HUDEP-2 (cell line): ENCODE measurements around the gene HTR3D.
A peak's percentile ranks its signal among the peaks of the same experiment; 100 is the strongest.
"Not testable (repeated sequence)": the region's sequence is repeated elsewhere in the genome, so short reads cannot be mapped to it uniquely, and the experiment has no call there.

Experiments used
- DNase-seq, 76 experiments: peaks; one replicate each; lab custom pipeline; 2025; ENCODE audit not compliant: unreplicated experiment in 76 of 76; lab: John Stamatoyannopoulos, UW

Gene HTR3D

GRCh38 chr3:184015381-184016019, 16.0 kb upstream of the HTR3D start:
- peak in 25 of 76 experiments; percentile 3 to 59 (median 24) for DNase-seq

GRCh38 chr3:184016169-184016570, 15.4 kb upstream of the HTR3D start:
- DNase-seq, result peak in 48 of 76 experiments; percentile 1 to 72 (median 26)

GRCh38 chr3:184016811-184017671, 14.5 kb upstream of the HTR3D start:
- peak in 59 of 76 experiments; percentile 8 to 81 (median 36) for DNase-seq

- peak; percentile 40 to 97 (median 90) for DNase-seq
Observed at GRCh38 chr3:184017672-184018423, 13.7 kb upstream of the HTR3D start, which contains the start of gene ABCC5. ABCC5 (minus strand) TSS chr3:184017884; CDS start chr3:184014392, 3,492 bp downstream.

DNA sequence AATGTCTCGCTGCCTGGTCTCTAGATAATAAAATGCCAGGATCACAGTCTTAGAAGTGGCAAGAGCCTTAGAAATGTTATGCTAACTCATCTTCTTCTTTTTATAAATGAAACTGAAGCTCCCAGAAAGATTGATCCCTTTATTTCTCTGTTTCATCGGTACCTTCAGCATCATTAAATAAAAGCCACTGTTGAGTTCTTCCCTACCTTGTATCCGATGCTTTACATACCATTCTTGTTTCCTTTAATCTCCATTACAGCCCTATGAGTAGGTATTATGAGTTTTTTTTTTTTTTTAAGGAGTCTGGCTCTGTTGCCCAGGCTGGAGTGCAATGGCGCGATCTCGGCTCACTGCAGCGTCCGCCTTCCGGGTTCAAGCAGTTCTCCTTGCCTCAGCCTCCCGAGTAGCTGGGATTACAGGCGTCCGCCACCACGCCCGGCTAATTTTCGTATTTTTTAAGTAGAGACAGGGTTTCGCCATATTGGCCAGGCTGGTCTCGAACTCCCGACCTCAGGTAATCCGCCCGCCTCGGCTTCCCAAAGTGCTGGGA, 13.0 kb upstream of the HTR3D start:
- no peak for DNase-seq

DNA sequence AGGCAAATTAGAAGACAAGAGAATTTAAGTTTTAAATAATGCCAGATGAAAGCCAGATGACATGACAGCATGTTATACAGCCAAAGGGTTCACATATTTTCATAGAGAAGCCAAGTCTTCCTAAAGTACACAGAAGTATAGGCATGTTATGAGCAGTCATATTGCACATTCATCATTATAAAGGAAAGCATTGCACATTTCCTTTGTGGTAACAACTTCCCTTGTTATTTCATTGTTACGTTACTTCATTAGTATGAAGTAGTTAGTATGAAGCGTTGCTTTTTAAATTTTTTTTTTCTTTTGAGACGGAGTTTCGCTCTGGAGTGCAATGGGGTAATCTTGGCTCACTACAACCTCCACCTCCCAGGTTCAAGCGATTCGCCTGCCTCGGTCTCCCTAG, 9.2 kb upstream of the HTR3D start:
- DNase-seq, result no peak

- not testable (repeated sequence) for DNase-seq
Observed at GRCh38 chr3:184025256-184025655, 6.3 kb upstream of the HTR3D start.

- DNase-seq, result not testable (repeated sequence)
Observed at GRCh38 chr3:184028275-184028890, 3.2 kb upstream of the HTR3D start.

- DNase-seq, result no peak
Observed at GRCh38 chr3:184029443-184029842, 2.1 kb upstream of the HTR3D start.

DNA sequence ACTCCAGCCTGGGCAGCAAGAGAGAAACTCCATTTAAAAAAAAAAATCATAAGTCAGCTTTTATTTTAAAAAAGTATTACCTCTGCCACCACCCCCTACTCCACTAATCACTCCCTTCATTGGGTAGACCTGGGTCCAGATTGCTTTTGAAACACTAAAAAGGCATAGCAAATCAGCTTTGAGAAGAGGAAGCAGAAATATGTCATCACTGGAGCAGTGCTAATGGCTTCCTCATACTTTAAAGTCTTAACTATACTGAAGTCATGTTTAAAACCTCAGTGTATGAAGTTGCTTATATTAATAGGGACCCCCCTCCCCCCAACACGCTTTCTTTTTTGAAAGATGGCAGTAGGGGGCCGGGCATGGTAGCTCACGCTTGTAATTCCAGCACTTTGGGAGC, 1.0 kb upstream of the HTR3D start:
- no peak for DNase-seq

DNA sequence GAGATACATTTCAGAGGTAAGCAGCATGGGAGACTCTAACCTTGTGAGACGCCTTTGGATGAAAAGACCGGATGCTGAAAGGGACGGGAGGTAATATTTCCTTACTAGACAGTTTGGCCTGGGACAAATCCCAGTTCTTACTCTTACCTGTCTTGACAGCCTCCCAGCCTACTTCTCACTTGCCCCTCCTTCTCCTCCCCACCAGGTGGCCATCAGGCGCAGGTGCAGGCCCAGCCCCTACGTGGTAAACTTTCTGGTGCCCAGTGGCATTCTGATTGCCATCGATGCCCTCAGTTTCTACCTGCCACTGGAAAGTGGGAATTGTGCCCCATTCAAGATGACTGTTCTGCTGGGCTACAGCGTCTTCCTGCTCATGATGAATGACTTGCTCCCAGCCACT, 6.3 kb downstream of the HTR3D start:
- DNase-seq, result no peak

DNA sequence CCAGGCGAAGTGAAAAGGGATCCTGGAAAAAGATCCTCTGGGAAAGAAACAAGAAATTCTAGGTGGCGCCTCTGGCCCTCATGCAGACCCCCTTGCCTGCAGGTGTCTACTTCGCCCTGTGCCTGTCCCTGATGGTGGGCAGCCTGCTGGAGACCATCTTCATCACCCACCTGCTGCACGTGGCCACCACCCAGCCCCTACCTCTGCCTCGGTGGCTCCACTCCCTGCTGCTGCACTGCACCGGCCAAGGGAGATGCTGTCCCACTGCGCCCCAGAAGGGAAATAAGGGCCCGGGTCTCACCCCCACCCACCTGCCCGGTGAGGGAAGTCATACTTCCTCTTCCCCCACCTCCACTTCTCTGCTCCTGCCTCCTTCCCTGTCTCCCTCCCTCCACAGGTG, 6.8 kb downstream of the HTR3D start:
- DNase-seq, result not testable (repeated sequence)

DNA sequence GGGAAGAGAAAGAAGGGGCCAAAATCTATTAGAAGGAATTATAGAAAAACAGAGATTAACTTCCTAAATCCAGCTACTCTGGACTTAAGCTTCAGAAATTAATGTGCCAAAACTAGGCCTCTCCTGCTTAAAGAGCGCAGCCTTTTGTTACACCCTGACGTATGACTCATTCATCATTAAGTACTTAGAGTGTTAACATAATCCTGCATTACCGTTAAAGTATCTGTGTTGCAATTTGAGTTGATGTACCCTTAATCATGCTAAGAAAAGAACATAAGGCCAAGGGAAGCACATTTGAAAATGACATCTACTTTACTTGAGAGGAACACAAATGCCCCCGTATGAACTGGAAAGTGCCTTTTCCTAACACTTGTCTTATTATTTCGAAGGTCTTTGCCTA, 7.9 kb downstream of the HTR3D start:
- DNase-seq, result no peak

GRCh38 chr3:184040010-184040409, 8.5 kb downstream of the HTR3D start:
- peak in 17 of 76 experiments; percentile 5 to 55 (median 13) for DNase-seq

GRCh38 chr3:184042617-184043016, 11.1 kb downstream of the HTR3D start:
- DNase-seq, result no peak

GRCh38 chr3:184045995-184046394, 14.5 kb downstream of the HTR3D start:
- DNase-seq, result peak in 12 of 76 experiments; percentile 2 to 31 (median 10)

DNA sequence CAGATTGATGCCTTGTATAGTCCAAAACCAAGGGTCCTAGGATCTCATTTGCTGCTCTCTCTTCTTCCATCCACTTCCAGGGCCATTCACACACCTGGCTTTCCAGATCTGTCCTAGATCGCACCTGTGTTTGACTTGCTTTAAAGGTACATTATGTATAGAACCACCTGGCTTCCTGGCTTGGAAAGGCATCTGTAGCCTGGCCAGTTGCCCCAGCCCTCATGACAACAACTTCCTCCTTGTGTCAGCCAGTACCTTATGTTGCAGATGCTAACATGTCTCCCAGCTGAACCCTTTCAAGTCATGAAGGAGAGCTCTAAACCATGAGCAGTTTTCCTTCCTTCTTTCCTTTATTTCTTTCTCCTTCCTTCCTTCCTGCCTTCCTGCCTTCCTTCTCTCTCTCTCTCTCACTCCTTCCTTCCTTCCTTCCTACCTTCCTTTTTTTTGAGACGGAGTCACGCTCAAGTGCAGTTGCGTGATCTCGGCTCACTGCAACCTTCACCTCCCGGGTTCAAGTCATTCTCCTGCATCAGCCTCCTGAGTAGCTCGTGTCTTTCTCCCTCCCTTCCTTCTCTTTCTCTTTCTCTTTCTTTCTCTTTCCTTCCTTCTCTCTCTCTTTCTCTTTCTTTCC, 18.8 kb downstream of the HTR3D start:
- no peak for DNase-seq

DNA sequence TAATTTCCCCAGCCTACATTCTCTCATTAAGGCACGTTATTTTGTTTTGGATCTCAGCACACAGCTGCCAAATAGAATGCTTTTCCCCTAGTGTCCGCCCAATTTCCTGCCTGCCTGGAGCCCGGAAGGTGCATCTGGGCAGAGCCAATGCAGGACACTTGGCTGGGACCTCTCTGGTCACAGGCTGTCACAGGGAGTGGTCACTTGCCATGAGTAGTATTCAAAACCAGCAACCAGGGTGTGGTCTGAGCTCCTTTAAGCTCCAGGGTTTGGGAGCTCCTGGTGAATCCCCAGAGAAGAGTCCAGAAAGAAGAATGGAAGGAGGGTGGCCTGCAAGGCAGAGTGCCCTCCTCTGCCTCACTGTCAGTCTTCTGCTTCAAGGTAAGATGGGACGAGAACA, 21.2 kb downstream of the HTR3D start, which contains the start of gene HTR3C:
Gene HTR3C (plus strand): TSS at position 281 of the 400 bp plus-strand sequence. CDS start 34 bp downstream, at position 315.
- DNase-seq, result no peak

- no peak for DNase-seq
Observed at GRCh38 chr3:184058029-184058428, 26.5 kb downstream of the HTR3D start.

DNA sequence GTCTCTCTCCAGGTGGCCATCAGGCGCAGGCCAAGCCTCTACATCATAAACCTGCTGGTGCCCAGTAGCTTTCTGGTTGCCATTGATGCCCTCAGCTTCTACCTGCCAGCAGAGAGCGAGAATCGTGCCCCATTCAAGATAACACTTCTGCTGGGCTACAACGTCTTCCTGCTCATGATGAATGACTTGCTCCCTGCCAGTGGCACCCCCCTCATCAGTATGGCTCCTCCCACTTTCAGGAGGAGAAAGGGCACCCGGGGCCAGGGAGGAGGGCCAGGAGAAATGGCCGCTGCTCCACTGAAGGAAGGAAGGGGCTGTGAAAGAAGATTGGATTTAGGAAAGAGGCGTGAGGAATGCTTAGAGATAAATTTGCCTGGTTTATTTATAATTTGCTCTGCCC, 27.9 kb downstream of the HTR3D start:
- peak in 6 of 76 experiments; percentile 4 to 40 (median 10) for DNase-seq
